ENCODE results near the gene BBIP1. TPM values are rescaled to one million over a fixed set of nuclear protein-coding genes. Genes with fewer than 3 reads are reported as not detected.

BBIP1 gene
- total and polyA plus RNA-seq, 2 experiments from 2014 or later: 14.8 to 56.5 TPM

- no peak for ATAC-seq
- H3K4me3 Mint-ChIP-seq: no peak overlapping the region
These were observed 53.7 kb downstream of the BBIP1 start for GRCh38 chr10:110865186-110865808.

More at GRCh38 chr10:110865186-110865808, 53.7 kb downstream of the BBIP1 start:
- Histone ChIP-seq H3K4me2 (no peak overlapping the region), H3K4me3 (no peak overlapping the region), H2AFZ (peak overlapping the region; percentile 28; the same call in 1 of the 2 replicates), H3K9me2 (ENCODE audit: insufficient read depth) (no peaks in the 10 kb centered on the region), H3K4me1 (ENCODE audit: insufficient read depth) (no peaks in the 10 kb centered on the region), H3K79me2 (replicated peaks; ENCODE audit: insufficient read depth) (no peaks in the 10 kb centered on the region), H3K36me3 (ENCODE audit: insufficient read depth) (no peaks in the 10 kb centered on the region), H4K20me1 (replicated peaks; ENCODE audit: insufficient read depth) (no peaks in the 10 kb centered on the region), H3K27ac (ENCODE audit: low read depth) (no peak overlapping the region), H3K27me3 (ENCODE audit: insufficient read depth) (no peaks in the 10 kb centered on the region), H3F3A (replicated peaks; ENCODE audit: low read depth) (no peaks in the 10 kb centered on the region)
- Mint-ChIP-seq H3K4me1 (peaks cover 19% of the 10 kb centered on the region), H3K9me3 (no peaks in the 10 kb centered on the region), H3K27me3 (ENCODE audit: insufficient read depth, low read depth, poor library complexity) (peaks cover 5% of the 10 kb centered on the region), H3K36me3 (ENCODE audit: low read depth) (no peaks in the 10 kb centered on the region; the same call in 2 of the 3 replicates), H3K27ac (no peak overlapping the region)
- DNase-seq (ENCODE audit: low spot score): no peak
- TF ChIP-seq STAT1 (IDR thresholded peaks at IDR 0.05; ENCODE audit: unreplicated experiment): no peak
- no peak for TF ChIP-seq NANOG (IDR thresholded peaks at IDR 0.05; ENCODE audit: borderline replicate concordance)
- no peak for TF ChIP-seq ZNF114 (CRISPR knock-in tag; IDR thresholded peaks at IDR 0.05)
- TF ChIP-seq POLR2AphosphoS5 (IDR thresholded peaks at IDR 0.05; ENCODE audit: low read depth): no peak
- no peak for TF ChIP-seq JUNB (IDR thresholded peaks at IDR 0.05; ENCODE audit: unreplicated experiment)
- no peak for TF ChIP-seq CREB1 (CRISPR knock-in tag; IDR thresholded peaks at IDR 0.05; ENCODE audit: low read depth)
- TF ChIP-seq ZNF462 (CRISPR knock-in tag; IDR thresholded peaks at IDR 0.05): no peak
- TF ChIP-seq EZH2phosphoT487 (IDR thresholded peaks at IDR 0.05; ENCODE audit: unreplicated experiment): no peak
- no peak for TF ChIP-seq REST (IDR thresholded peaks at IDR 0.05; ENCODE audit: unreplicated experiment)
- no peak for TF ChIP-seq CTCF (conservative IDR thresholded peaks at IDR 0.05; ENCODE audit: low read depth in 2 of 2)
- no peak for TF ChIP-seq ZNF331 (CRISPR knock-in tag; IDR thresholded peaks at IDR 0.05; ENCODE audit: low read depth)
- no peak for TF ChIP-seq EZH2 (IDR thresholded peaks at IDR 0.05; ENCODE audit: low read depth, unreplicated experiment)
- no peak for TF ChIP-seq ETS1 (IDR thresholded peaks at IDR 0.05)

Data from GM23338 (cell line).